Loucy (cell line): Measurements from ENCODE around the gene OR56A4.

Experiments
- EZH2phosphoT487 ChIP-seq: fragments of 200-600 bp; IDR thresholded peaks from 2 replicates; pipeline ENCODE4 v1.6.1; 2018; ENCODE audit warnings: antibody characterized with exemption, mild to moderate bottlenecking, moderate library complexity, borderline replicate concordance
- TF ChIP-seq, protein P1 (sequence below): fragments of 200-600 bp; sonication (generic); conservative IDR thresholded peaks from 2 replicates; pipeline ENCODE4 v1.5.1; 2014; ENCODE audit warnings: mild to moderate bottlenecking, antibody characterized with exemption, low read length

DNA sequence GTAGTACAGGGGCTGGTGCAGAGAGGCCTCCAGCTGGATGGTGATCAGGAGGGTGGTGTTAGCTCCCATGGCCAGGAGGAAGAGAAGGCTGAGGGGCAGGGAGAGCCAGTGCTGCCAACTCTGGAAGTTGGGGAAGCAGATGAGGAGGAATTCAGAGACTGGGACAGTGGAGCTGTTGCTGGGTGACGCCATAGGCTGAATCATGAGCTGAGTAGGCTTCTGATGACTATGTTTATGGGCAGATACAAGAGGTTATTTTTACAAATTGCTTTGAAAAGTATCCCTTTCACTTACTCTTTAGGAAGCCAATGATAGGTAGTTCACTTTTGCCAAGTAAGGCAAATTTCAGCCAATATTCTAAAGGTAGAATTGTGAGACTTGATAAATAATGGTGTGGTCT is 20.8 kb upstream of the OR56A4 start:
- TF ChIP-seq, protein P1, sequence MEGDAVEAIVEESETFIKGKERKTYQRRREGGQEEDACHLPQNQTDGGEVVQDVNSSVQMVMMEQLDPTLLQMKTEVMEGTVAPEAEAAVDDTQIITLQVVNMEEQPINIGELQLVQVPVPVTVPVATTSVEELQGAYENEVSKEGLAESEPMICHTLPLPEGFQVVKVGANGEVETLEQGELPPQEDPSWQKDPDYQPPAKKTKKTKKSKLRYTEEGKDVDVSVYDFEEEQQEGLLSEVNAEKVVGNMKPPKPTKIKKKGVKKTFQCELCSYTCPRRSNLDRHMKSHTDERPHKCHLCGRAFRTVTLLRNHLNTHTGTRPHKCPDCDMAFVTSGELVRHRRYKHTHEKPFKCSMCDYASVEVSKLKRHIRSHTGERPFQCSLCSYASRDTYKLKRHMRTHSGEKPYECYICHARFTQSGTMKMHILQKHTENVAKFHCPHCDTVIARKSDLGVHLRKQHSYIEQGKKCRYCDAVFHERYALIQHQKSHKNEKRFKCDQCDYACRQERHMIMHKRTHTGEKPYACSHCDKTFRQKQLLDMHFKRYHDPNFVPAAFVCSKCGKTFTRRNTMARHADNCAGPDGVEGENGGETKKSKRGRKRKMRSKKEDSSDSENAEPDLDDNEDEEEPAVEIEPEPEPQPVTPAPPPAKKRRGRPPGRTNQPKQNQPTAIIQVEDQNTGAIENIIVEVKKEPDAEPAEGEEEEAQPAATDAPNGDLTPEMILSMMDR: no peak
- no peak for TF ChIP-seq EZH2phosphoT487
